Central memory CD4-positive, alpha-beta T cell (primary cell): Measurements from ENCODE around the gene UBTD2.
"Not testable (repeated sequence)": the region's sequence is repeated elsewhere in the genome, so short reads cannot be mapped to it uniquely, and the experiment has no call there.

Experiments used
- DNase-seq: peaks from one replicate; pipeline ENCODE4 v3.0.0; 2022
- total RNA-seq, 3 experiments: gene quantifications; one replicate each; lab custom pipeline; 2026; lab: John Stamatoyannopoulos, UW

UBTD2 gene
- total RNA-seq = 9.5 to 30.5 (median 27.1) reads per million in 3 experiments

- peak; percentile 69 for DNase-seq
Measured at GRCh38 chr5:172283020-172283861, at the start of gene UBTD2. Gene UBTD2, minus strand, starts transcription at chr5:172283764. Its CDS starts 99 bp downstream, at chr5:172283665.

- DNase-seq = not testable (repeated sequence)
Measured at GRCh38 chr5:172326901-172327300, 43.3 kb upstream of the UBTD2 start.

- DNase-seq = no peak
Measured at GRCh38 chr5:172325452-172325851, 41.9 kb upstream of the UBTD2 start.

- no peak for DNase-seq
Measured at GRCh38 chr5:172322028-172322965, 38.7 kb upstream of the UBTD2 start.

- DNase-seq = no peak
Measured at GRCh38 chr5:172321593-172321992, 38.0 kb upstream of the UBTD2 start.

- DNase-seq = no peak
Measured at GRCh38 chr5:172319708-172320441, 36.3 kb upstream of the UBTD2 start.

- DNase-seq = no peak
Measured at GRCh38 chr5:172315587-172316493, 32.3 kb upstream of the UBTD2 start.

GRCh38 chr5:172313915-172314314 is 30.4 kb upstream of the UBTD2 start:
- DNase-seq = no peak

GRCh38 chr5:172312286-172312685 is 28.7 kb upstream of the UBTD2 start:
- no peak for DNase-seq

GRCh38 chr5:172311605-172312004 is 28.0 kb upstream of the UBTD2 start:
- no peak for DNase-seq

- no peak for DNase-seq
Measured at GRCh38 chr5:172311026-172311425, 27.5 kb upstream of the UBTD2 start.

- DNase-seq = no peak
Measured at GRCh38 chr5:172305380-172305779, 21.8 kb upstream of the UBTD2 start.

- DNase-seq = no peak
Measured at GRCh38 chr5:172303572-172304335, 20.2 kb upstream of the UBTD2 start.

GRCh38 chr5:172303162-172303561 is 19.6 kb upstream of the UBTD2 start:
- no peak for DNase-seq

GRCh38 chr5:172302047-172302710 is 18.6 kb upstream of the UBTD2 start:
- DNase-seq = no peak

GRCh38 chr5:172299916-172300439 is 16.4 kb upstream of the UBTD2 start:
- DNase-seq = no peak

- no peak for DNase-seq
Measured at GRCh38 chr5:172294831-172295230, 11.3 kb upstream of the UBTD2 start.

GRCh38 chr5:172293745-172294342 is 10.3 kb upstream of the UBTD2 start:
- no peak for DNase-seq

- peak; percentile 60 for DNase-seq
Measured at GRCh38 chr5:172293054-172293744, 9.6 kb upstream of the UBTD2 start.
